Muscle layer of colon (tissue), 2 donors: ENCODE measurements around the gene NDUFS7.

Source experiments
- H3K27ac ChIP-seq: one replicate; pipeline ENCODE4 v1.7.0; 2013; ENCODE audit warnings: low read depth, mild to moderate bottlenecking, low read length, moderate library complexity
- H3K27me3 ChIP-seq, 2 donors: one replicate each; pipeline ENCODE4 v1.7.0; 2013; ENCODE audit warnings: low read length in 2 of 2, mild to moderate bottlenecking in 2 of 2; ENCODE audit not compliant: insufficient read depth in 2 of 2, control insufficient read depth in 1 of 2
- H3K36me3 ChIP-seq: one replicate; pipeline ENCODE4 v1.7.0; 2013; ENCODE audit warnings: mild to moderate bottlenecking, low read length; ENCODE audit not compliant: insufficient read depth
- H3K4me1 ChIP-seq: one replicate; pipeline ENCODE4 v1.7.0; 2013; ENCODE audit warnings: mild to moderate bottlenecking, low read length; ENCODE audit not compliant: insufficient read depth
- H3K4me3 ChIP-seq, 2 donors: one replicate each; pipeline ENCODE4 v1.7.0; 2013; ENCODE audit warnings: low read length in 2 of 2, low read depth in 1 of 2, mild to moderate bottlenecking in 1 of 2, moderate library complexity in 1 of 2
- H3K9ac ChIP-seq: one replicate; pipeline ENCODE4 v1.7.0; 2013; ENCODE audit warnings: low read length
- H3K9me3 ChIP-seq: one replicate; pipeline ENCODE4 v1.7.0; 2013; ENCODE audit warnings: mild to moderate bottlenecking, low read length
- donor health status: abdominal sarcoma.
- donor health status: Adenocarcinoma of cecum.

NDUFS7 gene

DNA sequence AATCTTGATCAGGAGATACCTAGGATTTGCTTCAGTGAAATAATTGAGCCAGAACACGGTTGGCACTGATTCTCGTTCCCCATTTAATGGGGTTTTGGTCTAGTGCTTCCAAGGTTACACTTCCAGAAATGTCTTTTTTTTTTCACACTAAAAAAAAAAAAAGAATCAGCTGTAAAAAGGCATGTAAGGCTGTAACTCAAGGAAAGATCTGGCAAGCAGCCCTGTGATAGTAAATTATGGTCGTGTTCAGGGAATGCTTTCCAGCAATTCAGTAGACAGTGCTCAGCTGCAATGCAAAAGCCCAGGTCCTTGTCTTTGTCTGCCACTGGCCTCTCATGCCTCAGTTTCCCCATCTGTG is 27.2 kb upstream of the NDUFS7 start:
- Histone ChIP-seq H3K9ac (no peak overlapping the region), H3K4me1 (peaks cover 41% of the 10 kb centered on the region), H3K4me3 (peak overlapping the region in 1 of 2 donors; percentile 87), H3K36me3 (peaks cover 30% of the 10 kb centered on the region), H3K27me3 (no peaks in the 10 kb centered on the region), H3K27ac (peak overlapping the region; percentile 79), H3K9me3 (no peaks in the 10 kb centered on the region)

DNA sequence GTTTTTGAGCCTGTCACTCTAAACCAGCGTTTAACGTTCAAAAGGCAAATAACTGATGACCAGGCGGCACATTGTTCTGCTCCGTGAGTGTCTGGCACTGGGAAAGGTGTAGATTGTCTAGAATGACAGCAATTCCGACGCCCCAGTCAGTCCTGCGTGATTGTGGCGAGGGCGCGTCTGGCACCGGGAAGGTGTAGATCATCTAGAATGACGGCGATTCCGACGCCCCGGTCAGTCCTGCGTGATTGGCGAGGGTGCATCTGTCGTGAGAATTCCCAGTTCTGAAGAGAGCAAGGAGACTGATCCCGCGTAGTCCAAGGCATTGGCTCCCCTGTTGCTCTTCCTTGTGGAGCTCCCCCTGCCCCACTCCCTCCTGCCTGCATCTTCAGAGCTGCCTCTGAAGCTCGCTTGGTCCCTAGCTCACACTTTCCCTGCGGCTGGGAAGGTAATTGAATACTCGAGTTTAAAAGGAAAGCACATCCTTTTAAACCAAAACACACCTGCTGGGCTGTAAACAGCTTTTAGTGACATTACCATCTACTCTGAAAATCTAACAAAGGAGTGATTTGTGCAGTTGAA is 26.1 kb upstream of the NDUFS7 start:
- Histone ChIP-seq H3K36me3 (peaks cover 38% of the 10 kb centered on the region), H3K4me1 (peaks cover 52% of the 10 kb centered on the region), H3K27ac (no peak overlapping the region)

GRCh38 chr19:1360126-1360817 is 23.4 kb upstream of the NDUFS7 start:
- peaks cover 56% of the 10 kb centered on the region for H3K36me3 ChIP-seq
- no peaks in the 10 kb centered on the region for H3K27me3 ChIP-seq
- H3K27ac ChIP-seq = peak overlapping the region; percentile 71
- peaks cover 48% of the 10 kb centered on the region for H3K4me1 ChIP-seq
- H3K4me3 ChIP-seq = peak overlapping the region; percentile 6 to 42
- no peaks in the 10 kb centered on the region for H3K9me3 ChIP-seq
- H3K9ac ChIP-seq = no peak overlapping the region

More for the DNA sequence above, 26.1 kb upstream of the NDUFS7 start:
- Histone ChIP-seq H3K27me3 (no peaks in the 10 kb centered on the region), H3K9ac (no peak overlapping the region), H3K4me3 (no peak overlapping the region), H3K9me3 (no peaks in the 10 kb centered on the region)

- H3K27me3 ChIP-seq = no peaks in the 10 kb centered on the region
- no peaks in the 10 kb centered on the region for H3K9me3 ChIP-seq
- H3K4me1 ChIP-seq = peaks cover 46% of the 10 kb centered on the region
- peak overlapping the region; percentile 6 to 42 for H3K4me3 ChIP-seq
- peaks cover 62% of the 10 kb centered on the region for H3K36me3 ChIP-seq
- H3K27ac ChIP-seq = peak overlapping the region; percentile 71
- H3K9ac ChIP-seq = peak overlapping the region; percentile 33
Measured at GRCh38 chr19:1360818-1361461, 22.8 kb upstream of the NDUFS7 start.

- peaks cover 37% of the 10 kb centered on the region for H3K4me1 ChIP-seq
- H3K27ac ChIP-seq = no peak overlapping the region
- no peaks in the 10 kb centered on the region for H3K27me3 ChIP-seq
- H3K9ac ChIP-seq = no peak overlapping the region
- peaks cover 69% of the 10 kb centered on the region for H3K36me3 ChIP-seq
- peak overlapping the region in 1 of 2 donors; percentile 42 for H3K4me3 ChIP-seq
- no peaks in the 10 kb centered on the region for H3K9me3 ChIP-seq
Measured at GRCh38 chr19:1361601-1362386, 21.9 kb upstream of the NDUFS7 start.

GRCh38 chr19:1362387-1363257 is 21.1 kb upstream of the NDUFS7 start:
- Histone ChIP-seq H3K9me3 (no peaks in the 10 kb centered on the region), H3K4me3 (no peak overlapping the region), H3K27me3 (no peaks in the 10 kb centered on the region), H3K36me3 (peaks cover 66% of the 10 kb centered on the region), H3K9ac (no peak overlapping the region), H3K27ac (no peak overlapping the region), H3K4me1 (peaks cover 29% of the 10 kb centered on the region)

- H3K4me3 ChIP-seq = no peak overlapping the region
- H3K4me1 ChIP-seq = peaks cover 29% of the 10 kb centered on the region
- no peaks in the 10 kb centered on the region for H3K9me3 ChIP-seq
- H3K9ac ChIP-seq = no peak overlapping the region
- H3K36me3 ChIP-seq = peaks cover 56% of the 10 kb centered on the region
- no peak overlapping the region for H3K27ac ChIP-seq
- no peaks in the 10 kb centered on the region for H3K27me3 ChIP-seq
Measured at GRCh38 chr19:1363599-1363998, 20.1 kb upstream of the NDUFS7 start.

DNA sequence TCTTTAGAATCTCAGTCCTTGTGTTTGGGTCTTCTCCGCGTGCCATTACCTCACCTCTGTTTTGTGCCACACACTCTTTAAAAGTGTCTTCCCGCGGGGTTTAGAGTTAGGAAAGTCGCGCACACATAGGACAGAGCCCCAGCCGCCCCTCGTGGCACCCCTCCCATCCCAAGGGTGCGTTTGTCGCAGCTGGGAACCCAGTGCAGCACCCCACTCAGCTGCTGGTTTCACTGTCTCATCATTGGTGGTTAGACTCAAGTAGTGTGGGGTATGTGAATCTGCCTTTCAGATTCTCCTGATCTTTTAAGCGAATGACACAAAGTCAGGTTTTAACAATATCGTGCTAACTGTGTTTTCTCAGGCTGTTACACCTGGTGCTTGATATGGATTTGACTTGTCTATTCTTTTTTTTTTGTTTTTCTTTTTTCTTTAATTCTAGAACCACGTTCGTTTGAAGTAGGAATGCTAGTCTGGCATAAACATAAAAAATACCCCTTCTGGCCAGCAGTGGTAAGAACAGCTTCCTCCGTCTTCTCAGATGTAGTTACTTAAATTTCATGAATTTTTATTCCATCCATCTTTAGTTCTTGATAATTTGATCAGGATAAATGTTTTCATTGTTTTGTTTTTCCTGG is 19.5 kb upstream of the NDUFS7 start:
- no peak overlapping the region for H3K27ac ChIP-seq
- H3K9ac ChIP-seq = no peak overlapping the region
- H3K36me3 ChIP-seq = peaks cover 50% of the 10 kb centered on the region

GRCh38 chr19:1365319-1366269 is 18.1 kb upstream of the NDUFS7 start:
- Histone ChIP-seq H3K9ac (no peak overlapping the region), H3K4me3 (no peak overlapping the region), H3K36me3 (peaks cover 58% of the 10 kb centered on the region), H3K4me1 (peaks cover 23% of the 10 kb centered on the region), H3K9me3 (no peaks in the 10 kb centered on the region), H3K27ac (no peak overlapping the region), H3K27me3 (no peaks in the 10 kb centered on the region)

More for the DNA sequence above, 19.5 kb upstream of the NDUFS7 start:
- H3K4me1 ChIP-seq = peaks cover 29% of the 10 kb centered on the region
- H3K4me3 ChIP-seq = no peak overlapping the region
- H3K9me3 ChIP-seq = no peaks in the 10 kb centered on the region
- no peaks in the 10 kb centered on the region for H3K27me3 ChIP-seq

- Histone ChIP-seq H3K4me3 (no peak overlapping the region), H3K27me3 (no peaks in the 10 kb centered on the region), H3K9ac (no peak overlapping the region), H3K36me3 (peaks cover 65% of the 10 kb centered on the region), H3K4me1 (peaks cover 16% of the 10 kb centered on the region), H3K27ac (no peak overlapping the region), H3K9me3 (no peaks in the 10 kb centered on the region)
Measured at GRCh38 chr19:1366296-1366695, 17.4 kb upstream of the NDUFS7 start.
